Left lung (tissue), 10 donors: ENCODE measurements around the gene TACC2. TPM values are rescaled to one million over a fixed set of nuclear protein-coding genes. Genes with fewer than 3 reads are reported as not detected.

ENCODE experiments used
- ATAC-seq: fragments of 200-7000 bp; cut with Tn5 transposase; one replicate; pipeline ENCODE4 v1.9.1; 2020; ENCODE audit warnings: moderate library complexity
- DNase-seq, 4 donors: peaks; one replicate each; pipeline ENCODE4 v3.0.0-alpha.2; 2013 to 2020
- H3K27ac ChIP-seq, 2 donors: fragments of 200-600 bp; sonication (generic) in 1 of 2; one replicate each; pipeline versions ENCODE4 v1.5.0 to v1.8.0; 2020 to 2021
- H3K27me3 ChIP-seq, 2 donors: fragments of 200-600 bp; sonication (generic) in 1 of 2; one replicate each; pipeline versions ENCODE4 v1.5.0 to v1.8.0; 2020 to 2021
- H3K36me3 ChIP-seq, 2 donors: fragments of 200-600 bp; sonication (generic) in 1 of 2; one replicate each; pipeline versions ENCODE4 v1.5.0 to v1.8.0; 2020 to 2021
- H3K4me1 ChIP-seq, 2 donors: fragments of 200-600 bp; one replicate each; pipeline ENCODE4 v1.8.0; 2021
- H3K4me3 ChIP-seq, 2 donors: fragments of 200-600 bp; sonication (generic) in 1 of 2; one replicate each; pipeline versions ENCODE4 v1.5.0 to v1.8.0; 2020 to 2021; ENCODE audit warnings: mild to moderate bottlenecking in 1 of 2
- H3K9me3 ChIP-seq, 2 donors: fragments of 200-600 bp; sonication (generic) in 1 of 2; one replicate each; pipeline versions ENCODE4 v1.5.0 to v1.8.0; 2020 to 2021
- CTCF ChIP-seq, 2 donors: fragments of 200-600 bp; sonication (generic) in 1 of 2; IDR thresholded peaks; one replicate each; pipeline versions ENCODE4 v1.5.0 to v1.8.0; 2021; ENCODE audit warnings: antibody characterized with exemption in 2 of 2
- intact Hi-C, 2 donors: fragments of 100-400 bp; cut with DNase I; formaldehyde crosslinking; loops; one replicate each; pipeline versions ENCODE4 v1.11.2 to v1.14.2; 2022
- polyA plus RNA-seq, 6 donors: library from polyadenylated mRNA; unstranded; fragments of 120-200 nt; gene quantifications; one replicate each; pipeline ENCODE4 v1.2.1, GENCODE V29; 2013; ENCODE audit not compliant: insufficient read length in 6 of 6
- total RNA-seq, 2 donors: library from RNA; stranded (reverse); fragmentation: NEBNext Ultra II Directional; extraction: Animal tissue kit (Norgen Biotek cat#: 25700); gene quantifications; one replicate each; pipeline ENCODE4 v1.2.1, GENCODE V29; 2021
- donor health status: DM: no; HTN: yes; CAD: no.
- donor health status: DM: no; HTN: no; CAD: no.

The TACC2 gene
- total and polyA plus RNA-seq, 8 donors = 21.0 to 193 (median 23.9) TPM

GRCh38 chr10:122152544-122152943 lies 163.6 kb downstream of the TACC2 start:
- Histone ChIP-seq H3K4me3 (no peak overlapping the region), H3K36me3 (peaks cover 0 to 7% of the 10 kb centered on the region in 2 donors), H3K27me3 (no peaks in the 10 kb centered on the region), H3K9me3 (no peaks in the 10 kb centered on the region), H3K27ac (no peak overlapping the region), H3K4me1 (peaks cover 21 to 31% of the 10 kb centered on the region in 2 donors)
- intact Hi-C loops = no loop called here
- ATAC-seq = no peak
- no peak for DNase-seq
- TF ChIP-seq CTCF (IDR thresholded peaks at IDR 0.05) = no peak

- no peak for TF ChIP-seq CTCF (IDR thresholded peaks at IDR 0.05)
- intact Hi-C loops = no loop called here
- Histone ChIP-seq H3K36me3 (peaks cover 0 to 10% of the 10 kb centered on the region in 2 donors), H3K4me1 (peaks cover 11 to 16% of the 10 kb centered on the region in 2 donors), H3K27me3 (no peaks in the 10 kb centered on the region), H3K27ac (no peak overlapping the region), H3K9me3 (no peaks in the 10 kb centered on the region), H3K4me3 (no peak overlapping the region)
- DNase-seq (no peak), ATAC-seq (no peak)
Measured at GRCh38 chr10:122154031-122154544, 165.1 kb downstream of the TACC2 start.

GRCh38 chr10:122154545-122155366 lies 165.8 kb downstream of the TACC2 start:
- no peak for DNase-seq
- TF ChIP-seq CTCF (IDR thresholded peaks at IDR 0.05) = no peak
- Histone ChIP-seq H3K4me1 (peaks cover 6 to 9% of the 10 kb centered on the region in 2 donors), H3K4me3 (no peak overlapping the region), H3K9me3 (no peaks in the 10 kb centered on the region), H3K27ac (peak overlapping the region in 1 of 2 donors; percentile 23), H3K36me3 (peaks cover 0 to 16% of the 10 kb centered on the region in 2 donors), H3K27me3 (no peaks in the 10 kb centered on the region)
- intact Hi-C loops = no loop called here
- peak; percentile 54 for ATAC-seq

- Histone ChIP-seq H3K4me1 (peaks cover 6 to 8% of the 10 kb centered on the region in 2 donors), H3K36me3 (peaks cover 0 to 10% of the 10 kb centered on the region in 2 donors), H3K27me3 (peaks cover 0 to 10% of the 10 kb centered on the region in 2 donors), H3K4me3 (no peak overlapping the region), H3K27ac (no peak overlapping the region), H3K9me3 (no peaks in the 10 kb centered on the region)
- TF ChIP-seq CTCF (IDR thresholded peaks at IDR 0.05) = no peak
- no peak for ATAC-seq
- intact Hi-C loops = no loop called here
- DNase-seq = no peak
Measured at GRCh38 chr10:122157451-122157850, 168.5 kb downstream of the TACC2 start.

- H3K36me3 ChIP-seq = peaks cover 0 to 9% of the 10 kb centered on the region in 2 donors
- no peak overlapping the region for H3K27ac ChIP-seq
- H3K27me3 ChIP-seq = peaks cover 0 to 19% of the 10 kb centered on the region in 2 donors
- ATAC-seq = no peak
- H3K4me1 ChIP-seq = peaks cover 6 to 17% of the 10 kb centered on the region in 2 donors
- DNase-seq = no peak
- H3K9me3 ChIP-seq = no peaks in the 10 kb centered on the region
- TF ChIP-seq CTCF (IDR thresholded peaks at IDR 0.05) = no peak
- no peak overlapping the region for H3K4me3 ChIP-seq
- intact Hi-C loops = no loop called here
Measured at GRCh38 chr10:122158362-122158761, 169.4 kb downstream of the TACC2 start.
